ENCODE data around the gene PIEZO2.
"Not testable (repeated sequence)": the region's sequence is repeated elsewhere in the genome, so short reads cannot be mapped to it uniquely, and the experiment has no call there.

The PIEZO2 gene

DNA sequence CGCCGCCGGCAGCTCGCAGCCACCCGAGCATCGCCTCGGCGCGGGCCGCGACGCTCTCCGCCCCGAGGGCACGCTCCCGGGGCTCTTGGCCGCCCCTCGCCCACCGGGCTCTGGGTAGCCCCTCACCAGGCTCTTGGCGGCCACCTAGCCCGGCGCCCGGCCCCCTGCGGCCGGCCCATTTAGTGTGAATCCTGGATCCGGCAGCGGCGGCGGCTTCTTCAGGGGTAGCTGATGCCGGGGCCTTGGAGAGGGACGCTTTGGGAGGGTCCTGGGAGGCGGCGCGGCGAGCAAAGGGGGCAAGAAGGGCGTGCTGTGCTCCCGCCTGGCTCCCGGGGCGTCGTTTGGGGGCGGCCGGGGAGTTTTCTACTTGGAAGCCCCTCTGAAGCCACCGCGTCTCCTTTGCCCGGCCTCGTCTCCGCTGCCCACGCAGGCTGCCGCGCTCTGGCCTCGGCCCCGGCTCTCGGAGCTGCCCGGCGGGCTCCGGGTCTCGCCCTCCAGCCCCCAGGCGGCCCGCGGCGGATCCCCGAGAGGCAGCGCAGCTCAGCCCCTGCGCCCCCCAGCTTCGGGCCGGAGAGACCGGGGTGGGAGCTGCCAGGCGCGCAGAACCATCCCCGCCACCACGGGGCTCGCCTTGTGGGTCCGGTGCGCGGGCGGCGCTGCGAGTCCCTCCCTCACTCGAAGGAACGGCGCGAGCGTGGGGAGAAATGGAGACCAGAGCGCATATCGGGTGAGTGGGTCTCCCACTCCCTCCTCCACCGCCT is 509 bp downstream of the PIEZO2 start:
- no peak for DNase-seq (ENCODE audit: low spot score)

DNA sequence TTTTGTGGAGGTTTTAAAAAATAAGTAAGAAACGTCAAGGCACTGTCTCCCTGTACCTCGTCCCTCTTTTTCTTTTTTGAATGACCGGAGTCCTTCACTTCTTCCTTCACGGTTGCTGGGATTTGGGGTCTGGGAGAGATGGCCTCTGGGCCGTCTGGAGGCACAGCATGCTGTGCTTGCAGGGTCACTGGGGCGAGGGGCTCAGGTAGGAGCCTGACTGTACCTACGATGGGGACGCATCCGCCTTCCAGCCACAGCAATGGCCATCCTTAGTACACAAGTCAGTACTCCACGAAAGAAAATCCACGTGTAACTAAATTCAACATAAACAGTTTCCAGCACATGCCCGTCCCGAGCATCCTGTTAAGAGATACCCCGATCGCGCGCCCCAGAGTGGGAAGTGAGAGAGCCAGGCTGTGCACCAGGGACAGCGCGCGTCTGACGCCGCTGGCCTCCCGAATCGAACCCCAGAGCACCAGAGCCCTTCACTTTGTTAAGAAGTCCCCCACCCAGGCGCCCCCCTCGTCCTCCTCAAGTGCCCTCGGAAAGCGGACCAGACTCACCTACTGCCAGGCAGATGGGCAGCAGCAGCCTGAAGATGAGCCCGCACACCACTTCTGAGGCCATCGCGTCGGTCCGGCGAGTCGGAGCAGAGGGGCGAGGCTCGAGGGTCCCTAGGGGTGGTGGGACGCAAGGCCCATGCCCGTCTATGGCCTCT is 1.2 kb downstream of the PIEZO2 start:
- no peak for DNase-seq (ENCODE audit: low spot score)

DNA sequence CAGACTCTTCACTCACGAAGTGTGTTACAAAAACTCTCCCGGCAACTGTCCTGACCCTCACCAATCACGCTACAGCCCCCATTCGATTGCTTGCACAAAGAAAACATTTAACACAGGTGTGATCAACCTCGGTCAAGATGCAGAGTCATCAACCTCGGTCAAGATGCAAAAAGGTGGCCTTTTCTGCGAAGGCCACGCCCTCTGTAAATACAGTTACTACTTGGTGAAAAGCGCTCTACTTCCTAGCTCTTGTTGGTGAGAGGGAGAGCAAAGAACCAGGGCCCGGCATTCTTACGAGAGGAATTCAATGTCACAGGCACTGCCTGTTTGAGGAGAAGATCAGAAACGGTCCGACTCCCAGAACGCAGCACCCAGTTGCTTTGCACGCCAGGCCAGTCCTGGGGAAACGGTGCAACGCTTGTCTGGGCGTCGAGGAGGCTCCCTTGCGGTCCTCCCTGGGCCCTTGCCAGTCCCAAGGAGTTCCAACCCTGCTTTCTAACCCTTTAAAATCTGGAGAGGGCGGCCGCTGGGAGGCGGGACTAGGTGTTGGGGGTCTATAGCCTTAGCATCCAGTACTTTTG is 1.9 kb downstream of the PIEZO2 start:
- DNase-seq (ENCODE audit: low spot score), result no peak

DNA sequence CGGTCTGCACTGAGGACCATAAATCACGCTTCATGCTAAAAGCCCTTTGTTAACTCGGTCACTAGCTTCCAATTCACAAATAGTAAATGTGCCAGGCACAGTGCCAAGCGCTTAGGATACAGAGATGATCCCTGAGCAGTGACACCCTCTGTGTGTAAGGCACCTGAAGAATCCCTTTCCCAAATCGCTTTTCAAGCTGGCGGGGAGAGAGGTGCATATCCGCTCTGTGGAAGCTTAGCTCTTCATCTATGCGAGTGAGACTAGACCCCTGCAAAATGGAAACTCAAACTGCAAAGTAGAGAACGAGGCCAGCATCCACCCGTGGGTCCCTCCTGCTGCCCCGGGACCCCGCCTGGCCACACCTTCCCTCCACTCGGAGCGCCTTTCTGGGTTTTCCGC is 2.4 kb downstream of the PIEZO2 start:
- no peak for DNase-seq (ENCODE audit: low spot score)

DNA sequence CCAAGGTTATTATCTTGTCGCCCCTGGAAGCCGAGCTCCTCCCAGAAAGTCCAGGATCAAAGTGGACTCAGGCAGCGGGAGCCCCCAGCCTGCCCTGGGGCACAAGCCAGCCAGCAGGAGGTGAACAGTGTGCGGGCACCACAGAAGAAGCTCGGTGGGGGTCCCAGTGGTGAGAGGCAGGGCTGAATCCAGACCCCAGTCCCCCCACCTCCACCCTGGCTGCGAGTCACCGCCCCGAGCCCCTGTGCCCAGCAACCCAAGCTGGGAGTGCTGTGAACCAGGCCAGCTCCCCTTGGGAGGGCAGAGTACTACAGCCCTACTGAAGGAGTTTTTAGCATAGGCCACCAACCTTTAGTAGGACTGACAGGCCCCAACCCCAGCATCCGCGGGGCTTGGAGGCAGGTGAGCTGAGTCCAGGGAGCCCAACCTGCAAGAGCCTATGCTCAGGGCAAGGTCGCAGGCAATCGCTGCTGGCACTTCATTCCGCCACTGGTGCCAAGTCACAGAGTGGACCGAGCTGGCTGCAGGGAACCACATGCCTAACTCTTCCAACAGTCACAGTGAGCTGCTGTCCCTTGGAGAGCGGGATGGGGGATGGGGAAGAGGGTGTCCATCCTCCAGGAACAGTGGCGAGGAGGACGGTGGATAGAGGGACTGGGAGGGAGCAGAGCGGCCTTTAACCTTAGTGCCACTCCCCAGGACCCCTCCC is 3.0 kb downstream of the PIEZO2 start:
- no peak for DNase-seq (ENCODE audit: low spot score)

DNA sequence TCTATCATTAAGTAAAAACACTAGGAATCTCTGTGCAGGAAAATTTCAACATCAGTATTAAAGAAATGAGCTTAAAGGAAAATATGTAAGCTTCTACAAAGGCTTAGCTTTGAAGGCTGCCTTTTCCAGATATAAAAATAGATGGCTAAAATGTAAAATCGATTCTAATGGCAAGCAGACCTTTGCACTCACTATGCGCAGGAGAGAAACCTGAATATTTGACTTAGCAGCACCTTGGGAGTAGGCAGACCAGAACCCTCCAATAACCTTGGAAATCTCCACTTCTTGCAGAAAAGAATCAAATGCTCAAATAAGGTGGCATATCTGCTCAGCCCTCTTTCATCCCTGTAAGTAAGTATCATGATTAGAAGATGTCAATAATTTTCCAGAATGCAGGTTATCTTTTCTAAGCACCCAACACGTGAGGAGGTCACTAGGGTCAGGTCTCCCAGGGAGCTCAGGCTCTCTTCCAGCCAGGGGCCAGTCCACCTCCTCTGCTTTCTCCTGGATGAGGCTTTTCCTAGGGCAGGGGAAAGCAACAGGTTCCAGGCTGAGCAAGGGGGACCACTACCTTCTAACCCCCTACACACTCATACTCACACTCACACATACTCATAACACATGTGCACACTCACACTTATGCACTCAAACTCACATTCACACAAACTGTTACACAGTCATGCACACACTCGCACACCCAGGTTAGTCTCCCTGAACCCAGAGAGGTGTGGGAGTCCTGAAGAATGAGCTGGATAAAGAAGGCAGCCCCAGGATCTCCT is 3.8 kb downstream of the PIEZO2 start:
- DNase-seq (ENCODE audit: low spot score), result no peak

DNA sequence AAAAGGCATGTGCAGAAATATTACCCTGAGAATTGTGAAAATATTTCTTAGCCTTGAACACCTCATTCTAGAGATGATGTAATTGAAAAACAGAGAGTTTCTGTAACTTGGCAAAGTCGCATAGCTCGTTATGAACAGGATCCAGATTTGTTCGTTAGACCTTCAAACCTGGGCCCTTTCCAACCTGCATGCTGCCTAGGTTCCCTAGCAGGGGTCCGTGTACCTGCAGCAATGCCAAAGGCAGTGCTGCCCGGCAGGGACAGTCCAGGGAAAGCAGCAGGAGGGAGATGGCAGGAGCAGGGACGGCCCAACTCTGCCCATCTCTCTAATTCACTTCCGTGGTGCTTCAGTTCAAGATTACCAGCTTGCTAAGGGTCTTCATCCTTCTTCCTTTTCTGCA is 12.0 kb downstream of the PIEZO2 start:
- no peak for DNase-seq (ENCODE audit: low spot score)

DNA sequence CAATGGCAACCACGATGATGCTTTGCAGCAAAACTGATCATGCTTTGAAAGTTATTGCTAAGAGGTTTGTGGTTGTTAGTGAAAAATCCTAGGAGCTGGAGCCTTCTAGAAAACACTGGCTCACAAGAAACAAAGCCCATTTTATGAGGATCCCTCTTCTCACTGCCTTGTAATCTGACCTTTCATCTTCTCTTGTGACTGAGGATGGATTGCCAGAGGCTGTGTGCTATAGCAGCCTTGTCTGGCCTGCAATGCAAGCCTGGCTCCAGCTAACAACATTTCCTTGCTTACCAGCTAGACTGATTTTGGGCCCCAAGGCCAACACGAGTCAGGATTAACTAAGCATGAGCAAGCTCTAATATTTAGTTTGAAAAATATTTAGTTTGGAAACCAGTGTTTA is 13.1 kb downstream of the PIEZO2 start:
- no peak for DNase-seq (ENCODE audit: low spot score)

DNA sequence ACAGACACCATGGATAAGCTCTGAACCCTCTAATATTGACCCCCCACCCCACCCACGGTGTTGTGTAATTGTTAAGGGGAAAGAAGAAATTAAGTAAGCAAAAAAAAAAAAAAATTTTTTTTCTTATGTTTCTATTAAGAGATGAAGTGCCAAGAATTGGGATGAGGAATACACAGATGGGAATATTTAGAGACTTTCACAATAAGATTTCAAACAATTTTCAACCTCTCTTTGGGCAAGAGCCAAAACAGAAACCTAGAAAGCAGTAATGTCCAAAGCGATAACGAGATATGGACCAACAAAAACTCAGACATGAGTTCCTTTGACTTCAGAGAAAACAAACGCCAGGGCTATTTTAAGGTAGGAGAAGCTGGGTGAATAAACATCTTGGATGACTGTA is 14.4 kb downstream of the PIEZO2 start:
- no peak for DNase-seq (ENCODE audit: low spot score)

DNA sequence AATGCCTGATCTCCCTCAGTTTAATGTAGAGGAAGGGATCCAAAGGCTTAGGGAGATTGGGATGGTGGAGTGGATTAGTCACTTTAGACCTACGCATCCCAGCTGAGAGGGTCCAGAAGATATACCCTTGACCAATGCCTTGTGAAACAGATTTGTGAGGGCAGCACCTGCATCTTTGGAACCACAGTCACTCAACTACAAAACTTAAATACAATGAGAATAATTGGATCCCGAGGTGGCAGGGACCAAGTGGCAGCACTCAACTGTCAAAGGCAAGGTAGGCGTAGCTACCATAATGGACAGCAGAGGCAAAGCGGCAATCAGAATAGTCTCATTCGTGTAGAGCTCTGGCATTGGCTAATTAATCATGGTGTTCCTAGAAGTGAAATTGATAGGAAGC is 20.3 kb downstream of the PIEZO2 start:
- not testable (repeated sequence) for DNase-seq (ENCODE audit: low spot score)

DNA sequence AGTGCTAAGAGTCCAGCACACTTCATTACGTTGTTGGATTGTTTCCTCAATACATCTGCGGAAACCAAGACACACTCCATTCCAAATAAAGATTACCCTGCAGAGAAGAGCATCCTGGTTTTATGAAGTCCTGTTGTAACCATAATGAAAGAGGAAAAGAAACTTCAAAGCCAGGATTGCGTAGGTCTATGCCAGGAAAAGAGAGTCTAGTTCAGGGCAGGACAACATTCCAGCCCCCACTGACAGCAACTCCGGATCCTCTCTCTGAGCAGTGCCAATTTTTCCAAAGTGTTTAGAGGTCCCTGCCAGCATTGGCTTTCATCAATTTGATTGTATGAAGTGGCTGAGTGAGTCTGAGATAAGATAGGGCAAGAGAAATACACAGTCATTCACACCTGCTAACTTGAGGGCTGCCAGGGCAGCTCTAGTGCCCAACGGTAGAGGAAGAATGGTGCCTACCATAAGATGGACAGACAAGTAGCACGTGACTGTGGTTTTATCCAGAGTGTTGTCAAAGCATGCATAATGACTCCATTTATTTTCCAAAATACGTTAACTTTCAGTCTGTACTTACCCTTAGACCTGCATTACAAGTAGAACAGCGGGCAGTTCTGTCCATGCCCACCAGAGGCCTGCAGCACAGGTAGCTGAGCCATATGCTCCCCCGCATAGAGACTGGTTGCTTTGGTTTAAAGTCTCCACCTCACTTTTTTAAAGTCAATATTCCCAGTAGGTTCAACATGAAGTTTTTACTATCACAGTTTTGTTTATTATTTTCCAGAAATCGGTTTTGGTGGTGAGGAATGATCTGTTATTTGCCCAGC is 23.7 kb downstream of the PIEZO2 start:
- no peak for DNase-seq (ENCODE audit: low spot score)

DNA sequence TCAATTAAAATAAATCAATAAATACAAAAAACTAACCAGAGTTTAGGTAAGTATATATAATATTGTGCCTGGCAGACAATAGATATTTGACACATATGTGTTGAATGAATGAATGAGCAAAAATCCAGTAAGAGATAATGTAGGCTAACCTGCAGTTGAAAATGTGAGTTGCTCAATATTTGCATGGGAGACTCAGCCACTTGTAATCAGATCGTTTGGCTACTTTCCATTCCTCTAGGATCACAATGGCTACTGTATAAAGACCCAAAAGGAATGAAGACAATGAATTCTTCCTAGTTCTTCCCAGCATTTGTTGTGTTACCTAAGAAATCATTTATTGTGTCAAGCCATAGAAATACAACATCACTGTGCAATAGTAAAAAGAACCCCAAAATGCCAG is 25.3 kb downstream of the PIEZO2 start:
- DNase-seq (ENCODE audit: low spot score), result no peak

DNA sequence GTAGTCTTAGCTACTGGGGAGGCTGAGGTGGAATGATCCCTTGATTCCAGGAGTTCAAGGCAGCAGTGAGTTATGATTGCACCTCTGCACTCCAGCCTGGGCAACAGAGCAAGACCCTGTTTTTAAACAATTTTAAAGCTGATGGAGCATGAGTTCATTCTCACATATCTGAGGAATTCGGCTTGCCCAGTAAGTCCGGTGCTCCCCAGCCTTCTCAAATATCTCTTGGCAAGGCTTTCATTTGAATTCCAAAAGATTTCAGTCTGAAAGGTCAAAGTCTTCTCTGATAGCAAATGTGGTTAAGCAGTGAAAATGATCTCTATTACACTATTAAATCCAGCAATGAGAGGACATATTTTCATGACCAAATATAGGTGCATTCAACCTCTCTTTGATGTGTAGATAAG is 27.9 kb downstream of the PIEZO2 start:
- DNase-seq (ENCODE audit: low spot score), result no peak

DNA sequence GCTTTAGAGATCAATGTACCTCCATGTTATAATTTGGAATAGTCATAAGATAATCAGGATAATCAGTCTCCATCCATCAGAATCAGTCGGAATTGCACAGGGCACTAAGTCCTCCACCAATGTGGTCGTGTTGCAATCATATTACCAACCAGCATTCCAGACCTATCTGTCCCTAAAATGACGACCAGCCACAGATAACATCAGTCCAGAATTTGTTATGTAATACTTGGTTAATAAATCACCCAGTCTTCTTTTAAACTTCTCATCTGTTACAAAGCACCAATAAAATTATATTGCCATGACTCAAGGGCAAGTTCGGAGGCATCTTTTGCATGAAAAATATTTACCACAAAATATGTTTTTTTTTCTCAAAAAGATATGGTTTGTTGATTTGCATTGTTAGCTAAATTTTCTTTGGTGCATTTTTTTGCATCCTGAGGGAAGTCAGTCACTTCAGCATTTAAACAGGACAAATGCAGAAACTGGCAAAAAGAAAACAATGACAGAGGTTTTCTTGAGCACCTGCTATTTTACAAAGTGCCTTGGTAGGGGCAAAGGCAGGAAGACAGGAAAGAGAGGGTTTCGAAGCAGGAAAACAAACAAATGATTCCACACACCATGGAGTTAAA is 29.3 kb downstream of the PIEZO2 start:
- no peak for DNase-seq (ENCODE audit: low spot score)

DNA sequence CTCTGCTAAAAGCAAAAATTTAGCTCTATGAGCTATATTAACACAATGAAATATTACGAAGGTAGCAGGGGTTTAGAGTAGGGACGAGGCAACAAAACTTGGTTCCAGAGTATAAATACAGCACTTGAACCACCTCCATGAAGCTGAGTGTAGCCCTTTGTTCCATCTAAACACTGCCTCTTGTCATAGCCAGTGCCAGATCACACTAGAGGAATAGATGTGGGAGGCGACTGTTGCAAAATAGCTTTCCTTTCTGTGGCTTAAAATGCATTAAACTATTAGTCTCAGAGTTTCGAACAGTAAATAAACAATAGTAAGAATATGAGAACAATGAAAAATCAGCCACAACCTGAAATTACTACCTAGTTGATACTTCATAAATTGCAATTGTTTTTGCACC is 29.8 kb downstream of the PIEZO2 start:
- no peak for DNase-seq (ENCODE audit: low spot score)

DNA sequence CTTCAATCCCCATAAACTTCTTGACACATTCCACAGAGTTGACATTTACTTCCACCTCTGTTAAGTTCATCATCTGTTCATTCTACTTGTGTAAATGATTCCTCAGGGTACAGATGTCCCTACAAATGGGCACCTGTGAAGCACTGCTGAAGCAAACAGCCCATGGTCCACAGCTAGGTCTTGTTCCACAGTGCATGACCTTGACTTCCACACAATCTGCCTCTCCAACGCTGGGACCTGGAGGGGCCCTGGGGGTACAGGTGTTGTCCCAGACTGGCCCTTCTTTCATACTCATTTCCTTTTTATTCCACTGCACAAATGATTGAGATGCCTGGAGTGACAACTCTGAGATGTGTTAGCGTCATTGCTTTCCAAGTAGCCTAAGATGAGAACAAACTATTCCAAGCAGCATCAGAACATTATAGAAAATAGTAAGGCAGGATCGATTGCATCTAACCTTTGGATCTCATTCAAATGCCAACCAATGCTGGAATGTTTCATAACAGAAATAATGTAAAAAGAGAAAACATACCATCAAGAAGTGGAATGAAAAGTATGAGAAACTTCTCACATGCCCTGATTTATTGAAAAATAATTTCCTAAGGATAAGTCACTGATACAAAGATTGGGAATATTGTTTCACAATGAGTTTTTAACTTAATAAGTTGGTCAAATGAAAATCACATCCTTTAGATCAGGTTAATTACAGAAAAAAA is 31.2 kb downstream of the PIEZO2 start:
- DNase-seq (ENCODE audit: low spot score), result no peak

DNA sequence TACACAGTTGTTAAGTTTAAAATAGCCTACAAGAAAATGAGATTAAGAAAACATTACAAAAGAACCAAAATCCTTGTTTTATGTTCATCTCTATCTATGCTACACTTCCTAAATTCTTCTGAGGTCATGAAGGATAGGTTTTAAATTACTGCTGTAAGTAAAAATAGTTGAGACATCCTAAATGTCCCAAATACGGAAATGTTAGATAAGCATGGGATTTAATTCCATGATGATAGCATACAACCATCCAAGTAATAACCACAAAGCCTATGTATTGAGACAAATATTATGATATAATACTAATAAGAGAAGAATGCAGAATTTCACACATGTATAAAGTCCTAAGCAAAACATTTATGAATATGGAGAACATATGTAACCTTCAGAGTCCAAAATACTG is 34.1 kb downstream of the PIEZO2 start:
- no peak for DNase-seq (ENCODE audit: low spot score)

DNA sequence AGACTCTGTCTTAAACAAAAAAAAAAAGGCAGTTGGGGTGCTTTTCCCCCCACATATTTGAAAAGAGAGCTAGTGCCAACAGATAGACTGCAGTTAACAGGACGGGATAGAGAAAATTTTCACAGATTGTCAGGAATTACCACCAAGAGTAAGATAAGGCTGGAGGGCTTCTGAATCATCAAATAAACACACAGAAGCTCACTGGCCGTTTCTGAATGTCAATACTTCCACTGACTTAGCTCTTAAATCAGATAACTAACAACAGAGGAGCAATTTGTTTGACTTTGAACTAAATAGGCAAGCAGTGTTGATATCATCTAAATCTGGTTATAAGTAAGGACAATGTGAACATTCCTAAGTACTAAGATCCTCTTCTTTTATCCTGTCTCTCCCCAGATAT is 34.7 kb downstream of the PIEZO2 start:
- DNase-seq (ENCODE audit: low spot score), result no peak

DNA sequence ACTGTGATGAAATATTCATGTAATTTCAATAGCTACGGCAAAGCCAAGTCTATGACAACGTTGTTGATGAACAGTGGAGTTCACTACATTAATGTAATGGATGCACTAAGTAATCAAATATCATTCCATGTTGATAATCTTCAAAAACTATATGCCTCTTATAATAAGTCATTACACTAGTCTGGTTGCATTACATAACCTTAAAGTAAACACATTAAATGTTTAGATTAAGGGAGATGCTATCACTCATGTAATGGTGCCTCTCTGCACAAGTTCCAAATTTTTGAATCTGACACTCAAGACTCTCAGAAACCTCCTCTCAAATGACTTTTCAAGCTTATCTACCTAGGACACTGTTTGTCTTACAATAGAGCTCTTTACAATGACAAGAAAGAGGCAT is 35.4 kb downstream of the PIEZO2 start:
- no peak for DNase-seq (ENCODE audit: low spot score)

DNA sequence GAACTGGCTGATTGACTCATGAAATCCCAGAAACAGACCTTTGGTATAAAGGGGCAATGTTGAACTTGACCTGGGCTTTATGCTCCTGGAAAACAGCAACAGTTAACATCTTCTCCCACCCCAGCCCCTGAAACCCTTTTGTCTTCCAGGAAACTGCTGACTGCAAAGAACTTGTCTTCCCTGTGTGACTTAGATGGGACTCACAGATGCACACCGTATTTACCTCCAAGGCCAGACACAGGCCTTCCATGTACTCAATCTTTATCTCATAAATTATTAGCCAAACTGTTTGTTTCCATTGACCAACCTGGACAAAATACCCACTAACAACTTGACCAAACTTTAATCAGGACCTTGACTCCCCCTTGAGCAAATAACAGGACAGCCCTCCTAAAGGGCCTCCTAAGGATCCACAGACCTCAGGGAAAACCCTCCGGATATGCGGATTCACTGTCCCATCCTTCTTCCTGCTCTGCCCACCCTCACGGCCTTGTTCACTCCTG is 36.3 kb downstream of the PIEZO2 start:
- DNase-seq (ENCODE audit: low spot score), result no peak
